Cardiac muscle cell (in vitro differentiated cells and primary cell): Measurements from ENCODE around the gene DPAGT1. TPM values are rescaled to one million over a fixed set of nuclear protein-coding genes. Genes with fewer than 3 reads are reported as not detected.

Source experiments
- DNase-seq, 2 donors: peaks; one replicate each; pipeline versions ENCODE4 v3.0.0 to v3.0.0-alpha.2; 2010 to 2017; ENCODE audit warnings: low read depth in 1 of 2, low spot score in 1 of 2
- H3K27ac ChIP-seq: fragments of 200-600 bp; sonication (generic); 2 replicates; pipeline ENCODE4 v1.5.1; 2016
- H3K27me3 ChIP-seq: fragments of 200-600 bp; sonication (generic); 2 replicates; pipeline ENCODE4 v1.6.0; 2016; ENCODE audit warnings: control low read depth
- H3K36me3 ChIP-seq: fragments of 200-600 bp; sonication (generic); 2 replicates; pipeline ENCODE4 v1.5.1; 2016; ENCODE audit warnings: control low read depth
- H3K4me1 ChIP-seq: fragments of 200-600 bp; sonication (generic); 2 replicates; pipeline ENCODE4 v1.8.1; 2017; ENCODE audit warnings: low read depth, mild to moderate bottlenecking, mixed run types
- H3K4me3 ChIP-seq: fragments of 200-600 bp; sonication (generic); 2 replicates; pipeline ENCODE4 v1.5.1; 2016; ENCODE audit warnings: mild to moderate bottlenecking
- H3K9me3 ChIP-seq: fragments of 200-600 bp; sonication (generic); 2 replicates; pipeline ENCODE4 v1.5.1; 2017; ENCODE audit warnings: low read depth, mild to moderate bottlenecking, control low read depth
- CTCF ChIP-seq: IDR thresholded peaks from 2 replicates; pipeline ENCODE4 v1.5.1; 2012; ENCODE audit warnings: low read depth, mild to moderate bottlenecking, low read length
- polyA plus RNA-seq: library from polyadenylated mRNA; unstranded; fragments of >200 nt; fragmentation: Nextera tagmentation; extraction: Ambion mirVana; gene quantifications from 2 replicates; pipeline ENCODE4 v1.2.1, GENCODE V29; 2016
- total RNA-seq: library from RNA; depleted of rRNA; stranded (reverse); fragments of >200 nt; gene quantifications from 2 replicates; pipeline ENCODE4 v1.2.3, GENCODE V29; 2016

Gene DPAGT1
- total RNA-seq (31.4 and 36.0 TPM in 2 replicates), polyA plus RNA-seq (57.9 and 77.3 TPM in 2 replicates)

GRCh38 chr11:119101759-119102423 lies at the start of gene DPAGT1:
TSS of gene DPAGT1 (minus strand) at chr11:119101853. CDS start at chr11:119101655, 198 bp downstream.
- no peak for TF ChIP-seq CTCF
- H3K9me3 ChIP-seq: no peaks in the 10 kb centered on the region
- H3K4me1 ChIP-seq: peaks cover 15% of the 10 kb centered on the region
- H3K27me3 ChIP-seq: no peaks in the 10 kb centered on the region
- H3K27ac ChIP-seq: peak within 1 kb of the TSS; percentile 97
- DNase-seq: peak; percentile 95 to 99
- H3K4me3 ChIP-seq: peak within 1 kb of the TSS; percentile 51
- H3K36me3 ChIP-seq: peaks cover 17% of the 10 kb centered on the region

GRCh38 chr11:119149786-119150275 lies 48.2 kb upstream of the DPAGT1 start:
- Histone ChIP-seq H3K9me3 (no peaks in the 10 kb centered on the region), H3K4me3 (peak overlapping the region; percentile 45), H3K4me1 (no peaks in the 10 kb centered on the region), H3K27me3 (peaks cover 49% of the 10 kb centered on the region), H3K36me3 (no peaks in the 10 kb centered on the region), H3K27ac (no peak overlapping the region)
- no peak for DNase-seq
- TF ChIP-seq CTCF: no peak

GRCh38 chr11:119149018-119149785 lies 47.5 kb upstream of the DPAGT1 start, which contains the start of gene ABCG4:
TSS of gene ABCG4 (plus strand) at chr11:119149052. CDS start at chr11:119149966, 914 bp downstream.
- Histone ChIP-seq H3K27ac (no peak within 1 kb of the TSS), H3K27me3 (peaks cover 49% of the 10 kb centered on the region), H3K4me3 (peak within 1 kb of the TSS; percentile 45), H3K4me1 (no peaks in the 10 kb centered on the region), H3K9me3 (no peaks in the 10 kb centered on the region), H3K36me3 (no peaks in the 10 kb centered on the region)
- DNase-seq: peak; percentile 21 to 50
- no peak for TF ChIP-seq CTCF

GRCh38 chr11:119148720-119149017 lies 47.0 kb upstream of the DPAGT1 start:
- H3K4me1 ChIP-seq: no peaks in the 10 kb centered on the region
- peak overlapping the region; percentile 45 for H3K4me3 ChIP-seq
- peaks cover 49% of the 10 kb centered on the region for H3K27me3 ChIP-seq
- no peak overlapping the region for H3K27ac ChIP-seq
- DNase-seq: no peak
- no peaks in the 10 kb centered on the region for H3K36me3 ChIP-seq
- no peaks in the 10 kb centered on the region for H3K9me3 ChIP-seq
- TF ChIP-seq CTCF: no peak

GRCh38 chr11:119147604-119148333 lies 46.1 kb upstream of the DPAGT1 start:
- Histone ChIP-seq H3K9me3 (no peaks in the 10 kb centered on the region), H3K4me3 (no peak overlapping the region), H3K36me3 (no peaks in the 10 kb centered on the region), H3K27ac (no peak overlapping the region), H3K27me3 (peaks cover 49% of the 10 kb centered on the region), H3K4me1 (no peaks in the 10 kb centered on the region)
- no peak for TF ChIP-seq CTCF
- no peak for DNase-seq
